Stimulated activated CD4-positive, alpha-beta T cell treated with anti-CD3 and anti-CD28 coated beads, Interleukin-2, amount 100 ng/mL, for 24 hours (primary cell): ENCODE measurements around the gene TRIM34.
A peak's percentile ranks its signal among the peaks of the same experiment; 100 is the strongest.
"Not testable (repeated sequence)": the region's sequence is repeated elsewhere in the genome, so short reads cannot be mapped to it uniquely, and the experiment has no call there.

Experiments
- DNase-seq, 2 donors: peaks; one replicate each; pipeline ENCODE4 v3.0.0-alpha.2; 2020

TRIM34 gene

GRCh38 chr11:5622802-5623201 lies 2.0 kb upstream of the TRIM34 start:
- DNase-seq, result no peak

GRCh38 chr11:5625281-5625680 lies 480 bp downstream of the TRIM34 start:
- no peak for DNase-seq

- DNase-seq, result no peak
These were observed 1.4 kb downstream of the TRIM34 start for GRCh38 chr11:5626196-5626595.

- no peak for DNase-seq
These were observed 6.6 kb downstream of the TRIM34 start for GRCh38 chr11:5631417-5631816.

- no peak for DNase-seq
These were observed 7.3 kb downstream of the TRIM34 start for GRCh38 chr11:5631969-5632635.

- DNase-seq, result no peak
These were observed 15.2 kb downstream of the TRIM34 start for GRCh38 chr11:5639953-5640352.

- no peak for DNase-seq
These were observed 18.8 kb downstream of the TRIM34 start for GRCh38 chr11:5643585-5643984.

- DNase-seq, result no peak
These were observed 21.3 kb downstream of the TRIM34 start for GRCh38 chr11:5646139-5646538.

GRCh38 chr11:5655474-5655873 lies 30.7 kb downstream of the TRIM34 start:
- no peak for DNase-seq

GRCh38 chr11:5656956-5657355 lies 32.2 kb downstream of the TRIM34 start:
- not testable (repeated sequence) for DNase-seq

- DNase-seq, result no peak
These were observed 33.5 kb downstream of the TRIM34 start for GRCh38 chr11:5658318-5658717.

- no peak for DNase-seq
These were observed 38.7 kb downstream of the TRIM34 start for GRCh38 chr11:5663511-5663910.

- no peak for DNase-seq
These were observed 40.3 kb downstream of the TRIM34 start for GRCh38 chr11:5665051-5665570.

GRCh38 chr11:5665746-5666401 lies 41.1 kb downstream of the TRIM34 start:
- DNase-seq, result no peak

GRCh38 chr11:5666402-5666793 lies 41.6 kb downstream of the TRIM34 start:
- DNase-seq, result no peak

- DNase-seq, result no peak
These were observed 47.0 kb downstream of the TRIM34 start for GRCh38 chr11:5671831-5672230.

- DNase-seq, result no peak
These were observed 49.6 kb downstream of the TRIM34 start for GRCh38 chr11:5674391-5674790.

- no peak for DNase-seq
These were observed 55.0 kb downstream of the TRIM34 start for GRCh38 chr11:5679811-5680210.

- DNase-seq, result not testable (repeated sequence)
These were observed 58.2 kb downstream of the TRIM34 start for GRCh38 chr11:5682890-5683441.

GRCh38 chr11:5683620-5684019 lies 58.8 kb downstream of the TRIM34 start:
- peak; percentile 31 to 45 for DNase-seq

GRCh38 chr11:5684036-5684645 lies 59.3 kb downstream of the TRIM34 start:
- DNase-seq, result no peak

GRCh38 chr11:5684646-5685362 lies 60.0 kb downstream of the TRIM34 start, which contains the start of gene TRIM5:
Gene TRIM5 (minus strand): TSS chr11:5685074. CDS start chr11:5680177, 4,897 bp downstream.
- peak; percentile 76 to 84 for DNase-seq

GRCh38 chr11:5686426-5686825 lies 61.6 kb downstream of the TRIM34 start:
- DNase-seq, result no peak
